ENCODE results near the gene ZFYVE9. TPM values are rescaled to one million over a fixed set of nuclear protein-coding genes. Genes with fewer than 3 reads are reported as not detected.

ZFYVE9 gene
- total RNA-seq, 2 experiments from 2014 or later = 4.3 to 4.7 TPM

DNA sequence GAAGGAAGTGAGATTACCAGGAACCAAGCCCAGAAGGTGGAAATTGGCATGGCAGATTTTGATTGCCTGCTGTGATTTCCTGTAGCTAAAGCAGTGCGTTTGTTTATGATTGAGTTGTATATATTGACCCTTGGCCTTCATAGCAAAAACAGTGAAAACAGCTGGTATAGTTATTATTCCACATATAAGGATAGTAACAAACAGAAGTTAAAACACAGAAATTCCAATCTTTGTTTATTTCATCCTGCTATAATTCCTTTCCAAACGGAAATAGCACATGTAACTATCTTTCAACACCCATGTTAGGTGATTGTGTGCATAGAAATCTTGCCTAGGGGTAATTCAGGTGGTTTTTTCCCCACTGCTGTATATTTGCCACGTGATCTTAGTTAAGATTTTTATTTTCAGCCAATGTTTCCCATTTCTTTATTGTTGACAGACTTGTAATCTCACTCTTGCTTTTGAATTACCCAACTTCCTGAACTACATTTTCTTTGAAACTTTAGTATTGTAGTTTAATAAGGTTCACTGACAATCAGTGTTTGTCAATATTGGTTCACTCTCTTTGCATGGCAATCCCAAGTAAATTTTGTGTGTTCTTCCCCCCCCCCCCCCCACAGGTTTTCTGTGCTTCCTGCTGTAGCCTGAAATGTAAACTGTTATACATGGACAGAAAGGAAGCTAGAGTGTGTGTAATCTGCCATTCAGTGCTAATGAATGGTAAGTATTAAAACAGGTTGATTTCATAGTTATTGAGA is 121.4 kb downstream of the ZFYVE9 start:
- Mint-ChIP-seq H3K27me3 (no peaks in the 10 kb centered on the region), H3K4me3 (no peak overlapping the region), H3K4me1 (no peaks in the 10 kb centered on the region), H3K9me3 (ENCODE audit: low read depth) (no peaks in the 10 kb centered on the region), H3K27ac (no peak overlapping the region), H3K36me3 (ENCODE audit: low read depth) (peaks cover 3% of the 10 kb centered on the region)
- DNase-seq (no peak), ATAC-seq (no peak)
- POLR2A ChIA-PET = no interaction called here
- intact Hi-C loops (cut with DNase I, micrococcal nuclease) = no loop called here
- CTCF ChIA-PET = interaction anchor here (0.5 to 1.0 kb wide), 2 partner anchors 19 to 33 kb away, joined by 3 read pairs; no protein-coding TSS in a partner anchor

DNA sequence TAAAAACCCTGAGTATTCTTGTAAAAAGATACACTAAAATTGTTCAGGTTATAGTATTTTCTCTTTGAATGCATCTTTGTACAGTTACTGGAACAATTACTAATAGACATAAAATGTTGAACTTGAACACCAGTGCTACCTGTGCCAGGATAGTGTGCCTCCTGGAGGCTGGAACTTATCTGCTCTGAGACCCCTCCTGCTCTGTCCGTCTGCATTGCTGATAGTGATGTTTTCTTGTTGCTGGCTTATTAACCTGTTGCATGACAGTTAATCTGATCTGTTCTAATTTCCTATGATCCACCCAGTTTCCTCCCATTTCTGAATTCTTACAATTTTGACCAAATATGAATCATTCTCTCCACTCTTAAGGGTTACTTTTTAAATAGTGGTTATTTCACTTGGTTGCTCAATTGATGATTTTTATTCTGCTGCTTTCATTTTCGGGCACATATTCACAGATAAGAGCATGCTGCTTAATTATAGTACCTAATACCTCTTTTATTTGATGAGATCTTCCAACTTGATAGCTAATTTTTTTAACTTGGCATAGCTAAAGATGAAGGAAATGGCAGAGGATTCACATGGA is 122.7 kb downstream of the ZFYVE9 start:
- Mint-ChIP-seq H3K4me1 (no peaks in the 10 kb centered on the region), H3K27ac (no peak overlapping the region), H3K36me3 (ENCODE audit: low read depth) (peaks cover 9% of the 10 kb centered on the region), H3K27me3 (no peaks in the 10 kb centered on the region), H3K9me3 (ENCODE audit: low read depth) (no peaks in the 10 kb centered on the region), H3K4me3 (no peak overlapping the region)
- no peak for DNase-seq
- CTCF ChIA-PET = no interaction called here
- no peak for ATAC-seq
- POLR2A ChIA-PET = no interaction called here
- intact Hi-C loops (cut with DNase I, micrococcal nuclease) = no loop called here

DNA sequence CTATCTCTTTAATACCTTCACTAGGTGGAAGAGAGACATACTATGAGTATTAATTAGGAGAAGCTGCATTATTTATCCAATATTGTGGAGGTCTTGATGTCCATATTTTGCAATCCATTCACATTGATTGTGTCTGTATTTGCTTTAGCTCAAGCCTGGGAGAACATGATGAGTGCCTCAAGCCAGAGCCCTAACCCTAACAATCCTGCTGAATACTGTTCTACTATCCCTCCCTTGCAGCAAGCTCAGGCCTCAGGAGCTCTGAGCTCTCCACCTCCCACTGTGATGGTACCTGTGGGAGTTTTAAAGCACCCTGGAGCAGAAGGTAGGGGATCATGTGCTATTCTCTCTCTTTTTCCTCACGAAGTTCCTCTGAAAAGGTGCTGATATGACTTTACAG is 124.6 kb downstream of the ZFYVE9 start:
- Mint-ChIP-seq H3K27ac (no peak overlapping the region), H3K4me3 (no peak overlapping the region), H3K36me3 (ENCODE audit: low read depth) (peaks cover 9% of the 10 kb centered on the region), H3K27me3 (no peaks in the 10 kb centered on the region), H3K9me3 (ENCODE audit: low read depth) (no peaks in the 10 kb centered on the region), H3K4me1 (no peaks in the 10 kb centered on the region)
- ATAC-seq = no peak
- POLR2A ChIA-PET = interaction anchor here (0.7 kb wide), 1 partner anchor 117 kb away, joined by 4 read pairs; no protein-coding TSS in a partner anchor
- no peak for DNase-seq
- intact Hi-C loops (cut with DNase I, micrococcal nuclease) = no loop called here
- CTCF ChIA-PET = interaction anchor here (0.7 kb wide), 1 partner anchor 82 kb away, joined by 3 read pairs; no protein-coding TSS in a partner anchor

DNA sequence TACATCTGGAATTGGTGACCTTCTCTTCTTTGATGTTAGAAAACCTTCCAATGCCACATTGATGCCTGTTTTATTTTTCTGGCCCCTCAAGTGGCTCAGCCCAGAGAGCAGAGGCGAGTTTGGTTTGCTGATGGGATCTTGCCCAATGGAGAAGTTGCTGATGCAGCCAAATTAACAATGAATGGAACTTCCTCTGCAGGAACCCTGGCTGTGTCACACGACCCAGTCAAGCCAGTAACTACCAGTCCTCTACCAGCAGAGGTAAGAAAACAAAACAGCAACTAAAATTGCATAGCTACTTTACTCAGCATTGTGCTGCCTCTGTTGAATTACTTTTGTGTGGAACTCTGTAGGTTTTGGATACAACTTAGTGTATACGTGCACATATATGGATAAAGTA is 126.5 kb downstream of the ZFYVE9 start:
- Mint-ChIP-seq H3K9me3 (ENCODE audit: low read depth) (no peaks in the 10 kb centered on the region), H3K27ac (no peak overlapping the region), H3K36me3 (ENCODE audit: low read depth) (peaks cover 9% of the 10 kb centered on the region), H3K27me3 (no peaks in the 10 kb centered on the region), H3K4me3 (no peak overlapping the region), H3K4me1 (no peaks in the 10 kb centered on the region)
- POLR2A ChIA-PET = no interaction called here
- CTCF ChIA-PET = no interaction called here
- intact Hi-C loops (cut with DNase I, micrococcal nuclease) = no loop called here
- DNase-seq (no peak), ATAC-seq (no peak)

DNA sequence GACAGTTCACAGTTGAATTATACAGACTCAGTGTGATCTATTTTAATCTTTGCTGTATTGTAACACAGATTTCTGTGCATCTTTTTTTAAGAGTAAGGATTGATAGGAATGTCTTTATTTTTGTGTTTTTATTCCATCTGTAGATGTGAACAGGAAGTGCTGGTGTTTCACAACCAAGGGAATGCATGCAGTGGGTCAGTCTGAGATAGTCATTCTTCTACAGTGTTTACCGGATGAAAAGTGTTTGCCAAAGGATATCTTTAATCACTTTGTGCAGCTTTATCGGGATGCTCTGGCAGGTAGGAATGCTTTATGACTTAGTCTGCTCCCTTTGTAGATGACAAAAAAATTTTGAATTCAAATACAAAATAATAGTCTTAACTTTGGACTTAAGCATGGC is 139.6 kb downstream of the ZFYVE9 start:
- Mint-ChIP-seq H3K27ac (no peak overlapping the region), H3K4me3 (no peak overlapping the region), H3K36me3 (ENCODE audit: low read depth) (peaks cover 2% of the 10 kb centered on the region), H3K4me1 (no peaks in the 10 kb centered on the region), H3K9me3 (ENCODE audit: low read depth) (no peaks in the 10 kb centered on the region), H3K27me3 (no peaks in the 10 kb centered on the region)
- intact Hi-C loops (cut with DNase I, micrococcal nuclease) = no loop called here
- ChIA-PET POLR2A (no interaction called here), CTCF (interaction anchor here (0.7 to 1.5 kb wide), 2 partner anchors 18 to 155 kb away, joined by 3 read pairs; no protein-coding TSS in a partner anchor)
- ATAC-seq = no peak
- DNase-seq = no peak

DNA sequence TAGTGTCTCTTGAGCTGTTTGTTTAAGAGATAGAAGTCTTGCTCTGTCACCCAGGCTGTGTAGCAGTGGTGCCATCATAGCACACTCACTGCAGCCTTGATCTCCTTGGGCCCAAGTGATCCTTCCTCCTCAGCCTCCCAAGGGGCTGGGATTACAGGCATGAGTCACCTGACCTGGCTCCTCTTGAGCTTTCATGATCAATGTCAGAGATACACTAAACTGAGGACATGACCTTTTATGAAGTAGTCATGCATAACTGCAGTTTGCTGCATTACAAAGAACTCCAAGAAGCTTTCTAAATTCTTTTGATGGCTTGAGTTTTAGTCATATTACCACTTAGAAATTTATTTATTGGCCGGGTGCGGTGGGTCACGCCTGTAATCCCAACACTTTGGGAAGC is 146.4 kb downstream of the ZFYVE9 start:
- POLR2A ChIA-PET = interaction anchor here (0.7 kb wide), 1 partner anchor 194 kb away, joined by 4 read pairs; no protein-coding TSS in a partner anchor
- H3K27me3 Mint-ChIP-seq = no peaks in the 10 kb centered on the region
- no peak for ATAC-seq

DNA sequence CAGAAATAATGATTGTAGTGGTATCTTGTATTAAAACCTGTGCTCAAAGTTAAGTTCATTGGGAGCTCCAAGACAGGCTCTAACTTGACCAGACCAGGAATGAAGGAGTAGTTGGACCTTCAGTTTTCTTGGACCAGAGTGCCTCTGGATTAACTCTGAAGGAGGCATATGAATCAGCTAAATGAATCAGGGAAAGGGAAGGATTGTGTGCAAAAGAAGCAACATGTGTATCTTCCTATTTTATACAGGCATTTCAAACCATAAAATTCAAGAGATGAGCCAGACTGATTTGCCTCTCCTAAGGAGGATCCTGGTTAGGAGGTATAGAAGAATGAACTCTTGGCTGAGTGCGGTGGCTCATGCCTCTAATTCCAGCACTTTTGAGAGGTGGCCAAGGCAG is 152.7 kb downstream of the ZFYVE9 start:
- Mint-ChIP-seq H3K4me3 (no peak overlapping the region), H3K4me1 (no peaks in the 10 kb centered on the region), H3K27me3 (no peaks in the 10 kb centered on the region), H3K36me3 (ENCODE audit: low read depth) (no peaks in the 10 kb centered on the region), H3K9me3 (ENCODE audit: low read depth) (no peaks in the 10 kb centered on the region), H3K27ac (no peak overlapping the region)
- intact Hi-C loops (cut with DNase I, micrococcal nuclease) = loop anchor here in 1 of 2 experiments (10.0 kb wide), 1 partner anchor 400 kb away; no protein-coding TSS in a partner anchor
- DNase-seq (no peak), ATAC-seq (no peak)
- ChIA-PET CTCF (interaction anchor here (0.6 to 4.9 kb wide), 4 partner anchors 67 to 699 kb away, joined by 3 to 23 read pairs (median 4); no protein-coding TSS in a partner anchor), POLR2A (no interaction called here)

More for the DNA sequence above, 146.4 kb downstream of the ZFYVE9 start:
- H3K27ac Mint-ChIP-seq = no peak overlapping the region
- no peaks in the 10 kb centered on the region for H3K4me1 Mint-ChIP-seq
- H3K9me3 Mint-ChIP-seq (ENCODE audit: low read depth) = no peaks in the 10 kb centered on the region
- CTCF ChIA-PET = no interaction called here
- DNase-seq = no peak
- intact Hi-C loops (cut with DNase I, micrococcal nuclease) = no loop called here
- no peak overlapping the region for H3K4me3 Mint-ChIP-seq
- peaks cover 2% of the 10 kb centered on the region for H3K36me3 Mint-ChIP-seq (ENCODE audit: low read depth)

DNA sequence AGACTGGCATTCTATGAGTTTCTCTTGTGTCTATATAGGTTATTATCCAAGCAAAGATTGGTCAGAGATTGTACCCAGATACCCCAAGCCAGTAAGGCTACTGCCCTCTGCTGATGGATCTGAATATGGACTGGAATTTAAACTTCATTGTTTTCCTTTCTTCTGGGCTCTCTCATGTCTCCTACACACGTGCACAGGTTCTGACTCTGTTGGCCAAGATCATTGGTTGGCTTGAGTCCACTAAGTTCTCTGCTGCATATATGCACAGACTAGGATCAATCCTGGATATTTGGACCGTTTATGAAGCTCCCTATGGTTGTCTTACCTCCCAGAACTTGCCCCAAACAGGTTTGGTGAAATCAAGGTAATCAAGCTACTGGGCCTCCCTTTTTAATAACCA is 154.5 kb downstream of the ZFYVE9 start:
- H3K27ac Mint-ChIP-seq = no peak overlapping the region
- H3K4me3 Mint-ChIP-seq = no peak overlapping the region
- no peaks in the 10 kb centered on the region for H3K36me3 Mint-ChIP-seq (ENCODE audit: low read depth)
- intact Hi-C loops (cut with DNase I, micrococcal nuclease) = loop anchor here (1.0 to 10.0 kb wide), 5 partner anchors 154 to 402 kb away; partner anchors contain the start of genes ZFYVE9 (in 2 of the 2) and KTI12 (in 1 of the 2)
- no peaks in the 10 kb centered on the region for H3K4me1 Mint-ChIP-seq
- POLR2A ChIA-PET = no interaction called here
- CTCF ChIA-PET = interaction anchor here (0.6 to 4.9 kb wide), 10 partner anchors 9 to 400 kb away, joined by 3 to 23 read pairs (median 3); no protein-coding TSS in a partner anchor
- no peak for DNase-seq
- H3K27me3 Mint-ChIP-seq = no peaks in the 10 kb centered on the region
- no peaks in the 10 kb centered on the region for H3K9me3 Mint-ChIP-seq (ENCODE audit: low read depth)
- ATAC-seq = peak; percentile 63

DNA sequence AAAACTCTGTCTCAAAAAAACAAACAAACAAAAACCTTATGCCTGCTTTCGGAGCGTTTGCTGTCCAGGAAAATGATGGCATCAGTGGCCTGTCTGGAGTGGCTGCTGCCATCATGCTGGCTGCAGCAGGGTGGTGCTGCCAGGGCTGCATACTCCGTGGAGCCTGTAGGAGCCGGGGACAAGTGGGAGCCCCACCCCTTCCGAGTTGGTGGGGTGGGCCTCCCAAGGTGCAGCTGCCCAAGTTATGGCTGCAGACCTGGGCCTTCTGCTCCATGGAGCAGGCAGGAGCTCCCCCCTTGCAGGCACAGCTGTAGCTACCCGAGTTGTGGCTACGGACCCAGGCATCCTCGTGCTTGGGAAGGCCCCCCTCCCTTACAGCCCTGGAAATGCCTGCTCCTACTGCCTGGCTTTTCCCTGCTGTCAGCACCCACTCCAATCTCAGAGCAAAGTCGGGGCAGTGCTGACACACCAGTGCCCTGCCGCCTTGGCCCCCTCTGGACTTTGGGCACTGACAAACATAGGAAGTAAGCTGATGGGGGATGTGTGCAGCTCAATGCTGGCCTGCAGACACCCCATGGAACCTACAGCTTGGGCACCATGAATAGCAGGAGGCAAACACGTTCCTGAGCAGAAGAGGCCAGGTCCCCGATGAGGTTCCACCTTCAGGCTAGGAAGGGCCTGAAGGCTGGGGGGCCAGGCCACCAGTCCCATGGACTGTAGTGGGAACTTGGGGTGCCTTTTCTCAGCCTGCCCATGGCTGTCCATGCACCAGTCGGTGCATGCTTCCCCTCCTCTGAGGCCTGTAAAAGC is 163.7 kb downstream of the ZFYVE9 start:
- intact Hi-C loops (cut with DNase I, micrococcal nuclease) = no loop called here
- H3K27ac Mint-ChIP-seq = no peak overlapping the region
- H3K27me3 Mint-ChIP-seq = no peaks in the 10 kb centered on the region
- H3K4me1 Mint-ChIP-seq = no peaks in the 10 kb centered on the region
- peaks cover 4% of the 10 kb centered on the region for H3K36me3 Mint-ChIP-seq (ENCODE audit: low read depth)
- DNase-seq (no peak), ATAC-seq (no peak)
- no peaks in the 10 kb centered on the region for H3K9me3 Mint-ChIP-seq (ENCODE audit: low read depth)
- CTCF ChIA-PET = interaction anchor here (1.1 kb wide), 1 partner anchor 9 kb away, joined by 3 read pairs; no protein-coding TSS in a partner anchor
- H3K4me3 Mint-ChIP-seq = no peak overlapping the region
- POLR2A ChIA-PET = interaction anchor here (0.5 to 0.6 kb wide), 2 partner anchors 46 to 682 kb away, joined by 3 read pairs; no protein-coding TSS in a partner anchor

DNA sequence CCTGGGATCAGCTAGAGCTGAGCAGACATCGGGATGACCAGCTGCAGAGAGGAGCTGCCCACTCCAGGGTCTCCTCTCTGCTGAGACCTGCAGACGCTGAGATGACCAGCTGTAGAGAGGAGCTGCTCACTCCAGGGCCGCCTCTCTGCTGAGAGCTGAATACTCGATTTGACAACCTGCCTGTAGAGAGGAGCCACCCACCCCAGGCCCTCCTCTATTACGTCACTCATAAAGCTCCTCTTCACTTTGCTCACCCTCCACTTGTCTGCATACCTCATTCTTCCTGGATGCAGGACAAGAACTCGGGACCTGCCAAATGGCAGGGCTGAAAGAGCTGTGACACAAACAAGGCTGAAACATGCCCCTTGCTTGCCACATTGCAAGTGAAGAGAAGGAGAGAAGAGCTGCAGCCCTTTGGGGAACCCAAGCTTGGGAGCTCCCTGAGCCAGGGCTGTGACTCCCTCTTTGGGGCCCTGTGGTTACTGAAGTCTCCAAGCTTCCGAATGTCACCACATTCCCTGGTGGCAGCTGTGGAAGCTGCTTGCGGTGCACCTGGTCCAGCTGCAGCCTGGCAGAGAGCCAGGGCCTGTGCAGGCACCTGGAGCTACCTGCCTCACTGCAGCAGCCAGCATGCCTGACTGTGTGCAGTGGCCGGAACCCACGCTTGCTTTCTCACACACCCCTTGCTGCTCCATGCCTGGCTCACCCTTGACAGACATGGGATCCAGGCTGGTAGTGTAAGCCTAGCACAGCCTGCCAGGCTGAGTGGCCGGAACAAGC is 164.5 kb downstream of the ZFYVE9 start:
- Mint-ChIP-seq H3K9me3 (ENCODE audit: low read depth) (no peaks in the 10 kb centered on the region), H3K27me3 (no peaks in the 10 kb centered on the region), H3K4me3 (no peak overlapping the region), H3K27ac (no peak overlapping the region), H3K36me3 (ENCODE audit: low read depth) (peaks cover 4% of the 10 kb centered on the region), H3K4me1 (no peaks in the 10 kb centered on the region)
- ATAC-seq (no peak), DNase-seq (no peak)
- CTCF ChIA-PET = interaction anchor here (0.8 kb wide), 1 partner anchor 323 kb away, joined by 3 read pairs; no protein-coding TSS in a partner anchor
- POLR2A ChIA-PET = interaction anchor here (0.5 to 0.6 kb wide), 2 partner anchors 292 to 683 kb away, joined by 3 to 4 read pairs; no protein-coding TSS in a partner anchor
- intact Hi-C loops (cut with DNase I, micrococcal nuclease) = no loop called here

DNA sequence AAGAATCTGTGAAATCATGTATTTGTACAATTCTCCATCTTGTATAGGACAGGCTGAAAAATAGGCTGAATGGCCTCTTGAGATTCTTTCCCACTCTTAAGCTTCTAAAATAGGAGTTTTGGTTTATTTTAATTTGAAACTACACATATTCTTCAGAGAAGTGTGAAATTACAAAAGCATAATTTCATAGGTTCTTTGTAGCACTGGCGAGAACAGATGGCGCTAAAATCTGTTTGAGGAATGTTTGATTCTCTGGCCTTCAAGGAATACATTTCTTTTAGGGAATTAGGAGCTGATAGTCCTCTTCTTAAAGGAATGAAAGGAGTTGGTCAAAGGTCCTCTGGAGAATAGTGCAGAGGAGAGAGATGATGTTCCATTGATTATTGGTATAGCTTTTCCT is 179.2 kb downstream of the ZFYVE9 start:
- no peak for DNase-seq
- Mint-ChIP-seq H3K9me3 (ENCODE audit: low read depth) (no peaks in the 10 kb centered on the region), H3K27ac (no peak overlapping the region), H3K4me1 (no peaks in the 10 kb centered on the region), H3K36me3 (ENCODE audit: low read depth) (peaks cover 2% of the 10 kb centered on the region), H3K27me3 (no peaks in the 10 kb centered on the region), H3K4me3 (no peak overlapping the region)
- intact Hi-C loops (cut with DNase I, micrococcal nuclease) = no loop called here
- POLR2A ChIA-PET = no interaction called here
- CTCF ChIA-PET = no interaction called here
- ATAC-seq = no peak
